Peyer's patch (tissue), 4 donors: ENCODE measurements around the gene NCAM2.

Source experiments
- POLR2A ChIP-seq, 2 donors: fragments of 450-650 bp; IDR thresholded peaks; one replicate each; pipeline ENCODE4 v1.5.1; 2017; ENCODE audit warnings: antibody characterized with exemption in 2 of 2, mild to moderate bottlenecking in 2 of 2, moderate library complexity in 2 of 2
- TF ChIP-seq, protein P1 (sequence below), 6 experiments: fragments of 450-650 bp in 4 of 6; fragments of 200-600 bp in 2 of 6; sonication (generic) in 1 of 6; IDR thresholded peaks; one replicate each; pipeline ENCODE4 v1.5.1; 2017 to 2019; ENCODE audit warnings: antibody characterized with exemption in 6 of 6, mild to moderate bottlenecking in 3 of 6, moderate library complexity in 1 of 6

GRCh38 chr21:21137986-21138385, 139.8 kb downstream of the NCAM2 start:
- TF ChIP-seq, protein P1, sequence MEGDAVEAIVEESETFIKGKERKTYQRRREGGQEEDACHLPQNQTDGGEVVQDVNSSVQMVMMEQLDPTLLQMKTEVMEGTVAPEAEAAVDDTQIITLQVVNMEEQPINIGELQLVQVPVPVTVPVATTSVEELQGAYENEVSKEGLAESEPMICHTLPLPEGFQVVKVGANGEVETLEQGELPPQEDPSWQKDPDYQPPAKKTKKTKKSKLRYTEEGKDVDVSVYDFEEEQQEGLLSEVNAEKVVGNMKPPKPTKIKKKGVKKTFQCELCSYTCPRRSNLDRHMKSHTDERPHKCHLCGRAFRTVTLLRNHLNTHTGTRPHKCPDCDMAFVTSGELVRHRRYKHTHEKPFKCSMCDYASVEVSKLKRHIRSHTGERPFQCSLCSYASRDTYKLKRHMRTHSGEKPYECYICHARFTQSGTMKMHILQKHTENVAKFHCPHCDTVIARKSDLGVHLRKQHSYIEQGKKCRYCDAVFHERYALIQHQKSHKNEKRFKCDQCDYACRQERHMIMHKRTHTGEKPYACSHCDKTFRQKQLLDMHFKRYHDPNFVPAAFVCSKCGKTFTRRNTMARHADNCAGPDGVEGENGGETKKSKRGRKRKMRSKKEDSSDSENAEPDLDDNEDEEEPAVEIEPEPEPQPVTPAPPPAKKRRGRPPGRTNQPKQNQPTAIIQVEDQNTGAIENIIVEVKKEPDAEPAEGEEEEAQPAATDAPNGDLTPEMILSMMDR (IDR thresholded peaks at IDR 0.05), result no peak
- TF ChIP-seq POLR2A (IDR thresholded peaks at IDR 0.05), result no peak
